HL-60 (cell line): ENCODE results near the gene GRB10.

ENCODE experiments used
- DNase-seq, 2 experiments: peaks; one replicate each; pipeline ENCODE4 v3.0.0-alpha.2; 2010 to 2020; ENCODE audit warnings: low read depth in 1 of 2, low spot score in 1 of 2
- H3K27ac ChIP-seq: fragments of 250-450 bp; sonication (Bioruptor Pico); replicated peaks from 2 replicates; pipeline ENCODE4 v1.5.1; 2020; ENCODE audit warnings: mild to moderate bottlenecking, moderate library complexity
- H3K27me3 ChIP-seq: fragments of 250-450 bp; sonication (Bioruptor Pico); 2 replicates; pipeline ENCODE4 v1.5.1; 2021; ENCODE audit warnings: mild to moderate bottlenecking, moderate library complexity; ENCODE audit not compliant: insufficient read depth, poor library complexity, severe bottlenecking
- H3K4me3 ChIP-seq: replicated peaks from 2 replicates; pipeline ENCODE4 v1.5.1; 2011; ENCODE audit warnings: mild to moderate bottlenecking, control low read depth, low read length; ENCODE audit not compliant: insufficient read depth
- GABPA ChIP-seq: IDR thresholded peaks from 2 replicates; pipeline ENCODE4 v1.6.1; 2012; ENCODE audit warnings: low read depth
- POLR2AphosphoS5 ChIP-seq: IDR thresholded peaks from 2 replicates; pipeline ENCODE4 v1.6.1; 2012; ENCODE audit warnings: low read depth
- SPI1 ChIP-seq: IDR thresholded peaks from 2 replicates; pipeline ENCODE4 v1.6.1; 2012; ENCODE audit warnings: low read depth, mild to moderate bottlenecking, borderline replicate concordance
- TF ChIP-seq, protein P1 (sequence below): IDR thresholded peaks from one replicate; pipeline ENCODE4 v1.5.1; 2011; ENCODE audit warnings: low read length, control low read depth, inconsistent platforms; ENCODE audit not compliant: insufficient read depth
- TF ChIP-seq, protein P2 (sequence below): IDR thresholded peaks from 2 replicates; pipeline ENCODE4 v1.6.1; 2012; ENCODE audit warnings: low read depth; ENCODE audit not compliant: insufficient replicate concordance

The GRB10 gene

GRCh38 chr7:50674299-50674698 is 108.4 kb downstream of the GRB10 start:
- TF ChIP-seq, protein P1, sequence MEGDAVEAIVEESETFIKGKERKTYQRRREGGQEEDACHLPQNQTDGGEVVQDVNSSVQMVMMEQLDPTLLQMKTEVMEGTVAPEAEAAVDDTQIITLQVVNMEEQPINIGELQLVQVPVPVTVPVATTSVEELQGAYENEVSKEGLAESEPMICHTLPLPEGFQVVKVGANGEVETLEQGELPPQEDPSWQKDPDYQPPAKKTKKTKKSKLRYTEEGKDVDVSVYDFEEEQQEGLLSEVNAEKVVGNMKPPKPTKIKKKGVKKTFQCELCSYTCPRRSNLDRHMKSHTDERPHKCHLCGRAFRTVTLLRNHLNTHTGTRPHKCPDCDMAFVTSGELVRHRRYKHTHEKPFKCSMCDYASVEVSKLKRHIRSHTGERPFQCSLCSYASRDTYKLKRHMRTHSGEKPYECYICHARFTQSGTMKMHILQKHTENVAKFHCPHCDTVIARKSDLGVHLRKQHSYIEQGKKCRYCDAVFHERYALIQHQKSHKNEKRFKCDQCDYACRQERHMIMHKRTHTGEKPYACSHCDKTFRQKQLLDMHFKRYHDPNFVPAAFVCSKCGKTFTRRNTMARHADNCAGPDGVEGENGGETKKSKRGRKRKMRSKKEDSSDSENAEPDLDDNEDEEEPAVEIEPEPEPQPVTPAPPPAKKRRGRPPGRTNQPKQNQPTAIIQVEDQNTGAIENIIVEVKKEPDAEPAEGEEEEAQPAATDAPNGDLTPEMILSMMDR: no peak
- TF ChIP-seq SPI1 (no peak), GABPA (no peak), POLR2AphosphoS5 (no peak)
- TF ChIP-seq, protein P2, sequence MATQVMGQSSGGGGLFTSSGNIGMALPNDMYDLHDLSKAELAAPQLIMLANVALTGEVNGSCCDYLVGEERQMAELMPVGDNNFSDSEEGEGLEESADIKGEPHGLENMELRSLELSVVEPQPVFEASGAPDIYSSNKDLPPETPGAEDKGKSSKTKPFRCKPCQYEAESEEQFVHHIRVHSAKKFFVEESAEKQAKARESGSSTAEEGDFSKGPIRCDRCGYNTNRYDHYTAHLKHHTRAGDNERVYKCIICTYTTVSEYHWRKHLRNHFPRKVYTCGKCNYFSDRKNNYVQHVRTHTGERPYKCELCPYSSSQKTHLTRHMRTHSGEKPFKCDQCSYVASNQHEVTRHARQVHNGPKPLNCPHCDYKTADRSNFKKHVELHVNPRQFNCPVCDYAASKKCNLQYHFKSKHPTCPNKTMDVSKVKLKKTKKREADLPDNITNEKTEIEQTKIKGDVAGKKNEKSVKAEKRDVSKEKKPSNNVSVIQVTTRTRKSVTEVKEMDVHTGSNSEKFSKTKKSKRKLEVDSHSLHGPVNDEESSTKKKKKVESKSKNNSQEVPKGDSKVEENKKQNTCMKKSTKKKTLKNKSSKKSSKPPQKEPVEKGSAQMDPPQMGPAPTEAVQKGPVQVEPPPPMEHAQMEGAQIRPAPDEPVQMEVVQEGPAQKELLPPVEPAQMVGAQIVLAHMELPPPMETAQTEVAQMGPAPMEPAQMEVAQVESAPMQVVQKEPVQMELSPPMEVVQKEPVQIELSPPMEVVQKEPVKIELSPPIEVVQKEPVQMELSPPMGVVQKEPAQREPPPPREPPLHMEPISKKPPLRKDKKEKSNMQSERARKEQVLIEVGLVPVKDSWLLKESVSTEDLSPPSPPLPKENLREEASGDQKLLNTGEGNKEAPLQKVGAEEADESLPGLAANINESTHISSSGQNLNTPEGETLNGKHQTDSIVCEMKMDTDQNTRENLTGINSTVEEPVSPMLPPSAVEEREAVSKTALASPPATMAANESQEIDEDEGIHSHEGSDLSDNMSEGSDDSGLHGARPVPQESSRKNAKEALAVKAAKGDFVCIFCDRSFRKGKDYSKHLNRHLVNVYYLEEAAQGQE: no peak
- Histone ChIP-seq H3K27ac (no peak overlapping the region), H3K27me3 (no peaks in the 10 kb centered on the region), H3K4me3 (no peak overlapping the region)
- DNase-seq: no peak

DNA sequence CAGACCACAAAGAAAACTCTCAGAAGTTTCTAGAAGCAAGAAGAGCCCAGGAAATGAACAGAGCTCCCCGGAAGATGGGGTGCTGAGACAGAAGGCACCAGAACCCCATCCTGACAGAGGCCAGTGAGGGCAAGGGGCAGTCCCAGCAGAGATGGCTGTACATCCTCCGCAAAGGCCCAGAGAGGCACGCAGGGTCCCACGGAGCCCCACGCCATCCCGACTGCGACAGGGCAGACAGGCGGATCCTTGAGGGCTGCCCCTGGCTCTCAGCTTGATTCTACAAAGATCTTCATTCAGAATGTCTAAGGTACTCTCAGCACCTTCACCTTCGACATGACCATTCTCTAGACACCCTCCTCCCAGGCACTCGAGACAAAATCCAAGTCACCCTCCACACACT is 109.6 kb downstream of the GRB10 start:
- no peaks in the 10 kb centered on the region for H3K27me3 ChIP-seq
- TF ChIP-seq, protein P2: no peak
- H3K27ac ChIP-seq: no peak overlapping the region

GRCh38 chr7:50672045-50672444 is 110.7 kb downstream of the GRB10 start:
- H3K4me3 ChIP-seq: no peak overlapping the region
- TF ChIP-seq, protein P2: no peak
- TF ChIP-seq GABPA (no peak), POLR2AphosphoS5 (no peak), SPI1 (no peak)
- TF ChIP-seq, protein P1: no peak
- H3K27ac ChIP-seq: no peak overlapping the region
- no peak for DNase-seq
- H3K27me3 ChIP-seq: no peaks in the 10 kb centered on the region

More for the DNA sequence above, 109.6 kb downstream of the GRB10 start:
- no peak for DNase-seq
- H3K4me3 ChIP-seq: no peak overlapping the region

DNA sequence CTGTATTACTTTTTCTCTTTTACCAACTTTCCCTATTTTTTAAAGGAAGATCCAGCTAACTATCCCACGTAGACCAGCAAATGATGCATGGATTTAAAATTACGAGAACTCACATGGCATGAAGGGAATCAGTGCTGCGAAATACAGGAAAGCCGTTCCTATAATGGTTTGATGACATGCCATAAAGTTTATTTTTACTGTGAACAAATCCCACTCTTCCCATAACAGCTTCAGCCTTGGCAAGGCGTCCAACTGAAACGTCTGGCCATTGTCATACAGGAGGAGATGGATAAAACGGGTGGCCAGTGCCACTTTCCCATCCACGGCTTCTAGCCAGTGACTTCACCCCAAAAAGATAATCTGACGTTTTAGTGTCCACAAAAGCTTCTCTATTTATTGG is 111.3 kb downstream of the GRB10 start:
- no peak overlapping the region for H3K27ac ChIP-seq
- DNase-seq: no peak
- H3K4me3 ChIP-seq: no peak overlapping the region
- H3K27me3 ChIP-seq: no peaks in the 10 kb centered on the region
- TF ChIP-seq, protein P1: no peak
- no peak for TF ChIP-seq SPI1
- TF ChIP-seq POLR2AphosphoS5: no peak
- no peak for TF ChIP-seq GABPA
- TF ChIP-seq, protein P2: no peak
